Mammary epithelial cell (primary cell): ENCODE measurements around the gene TP53INP2.

ENCODE experiments used
- EZH2 ChIP-seq: IDR thresholded peaks from 2 replicates; pipeline ENCODE4 v1.6.1; 2012; ENCODE audit warnings: low read length, inconsistent platforms, borderline replicate concordance
- TF ChIP-seq, protein P1 (sequence below), 2 donors: IDR thresholded peaks in 1 of 2; conservative IDR thresholded peaks in 1 of 2; 2 replicates each; pipeline ENCODE4 v1.5.1; 2011 to 2012; ENCODE audit warnings: inconsistent platforms in 2 of 2, low read length in 2 of 2, mild to moderate bottlenecking in 2 of 2, control low read depth in 1 of 2, low read depth in 1 of 2; ENCODE audit not compliant: insufficient read depth in 1 of 2; ENCODE audit errors: extremely low read depth in 1 of 2

DNA sequence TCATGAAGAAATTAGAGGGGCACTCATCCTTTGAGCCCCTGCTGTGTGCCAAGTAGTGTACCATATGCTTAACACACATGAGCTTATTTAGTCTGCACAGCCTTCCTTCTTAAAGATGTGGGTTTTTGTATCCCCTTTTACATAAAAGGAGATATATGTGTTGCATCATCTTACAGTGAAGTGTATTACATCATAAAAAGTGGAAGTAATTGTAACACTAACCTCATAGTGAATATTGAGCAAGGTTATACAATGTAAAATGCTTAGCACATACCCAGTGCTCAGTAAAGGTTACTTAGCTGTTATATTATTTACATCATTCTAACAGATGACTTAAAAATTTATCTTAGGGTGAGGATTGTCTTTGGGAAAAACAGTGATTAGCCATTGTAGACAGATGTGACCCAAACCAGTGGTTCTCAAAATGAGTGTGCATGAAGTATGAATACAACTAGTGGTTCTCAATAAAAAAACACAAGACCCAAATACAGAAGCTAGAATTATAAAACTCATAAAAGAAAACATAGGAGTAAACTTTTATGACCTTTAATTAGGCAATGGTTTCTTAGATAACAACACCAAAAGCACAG, 23.5 kb upstream of the TP53INP2 start:
- TF ChIP-seq, protein P1, sequence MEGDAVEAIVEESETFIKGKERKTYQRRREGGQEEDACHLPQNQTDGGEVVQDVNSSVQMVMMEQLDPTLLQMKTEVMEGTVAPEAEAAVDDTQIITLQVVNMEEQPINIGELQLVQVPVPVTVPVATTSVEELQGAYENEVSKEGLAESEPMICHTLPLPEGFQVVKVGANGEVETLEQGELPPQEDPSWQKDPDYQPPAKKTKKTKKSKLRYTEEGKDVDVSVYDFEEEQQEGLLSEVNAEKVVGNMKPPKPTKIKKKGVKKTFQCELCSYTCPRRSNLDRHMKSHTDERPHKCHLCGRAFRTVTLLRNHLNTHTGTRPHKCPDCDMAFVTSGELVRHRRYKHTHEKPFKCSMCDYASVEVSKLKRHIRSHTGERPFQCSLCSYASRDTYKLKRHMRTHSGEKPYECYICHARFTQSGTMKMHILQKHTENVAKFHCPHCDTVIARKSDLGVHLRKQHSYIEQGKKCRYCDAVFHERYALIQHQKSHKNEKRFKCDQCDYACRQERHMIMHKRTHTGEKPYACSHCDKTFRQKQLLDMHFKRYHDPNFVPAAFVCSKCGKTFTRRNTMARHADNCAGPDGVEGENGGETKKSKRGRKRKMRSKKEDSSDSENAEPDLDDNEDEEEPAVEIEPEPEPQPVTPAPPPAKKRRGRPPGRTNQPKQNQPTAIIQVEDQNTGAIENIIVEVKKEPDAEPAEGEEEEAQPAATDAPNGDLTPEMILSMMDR (conservative IDR thresholded peaks at IDR 0.05 in 1 of 2, IDR thresholded peaks at IDR 0.05 in 1 of 2; ENCODE audit: extremely low read depth in 1 of 2, insufficient read depth in 1 of 2, low read depth in 1 of 2, low read length in 2 of 2), result no peak
- TF ChIP-seq EZH2, result no peak
